Ishikawa (cell line): Measurements from ENCODE around the gene FRMD5.

ENCODE experiments used
- CEBPB ChIP-seq: IDR thresholded peaks from 2 replicates; pipeline ENCODE4 v1.6.1; 2012
- CREB1 ChIP-seq: IDR thresholded peaks from 2 replicates; pipeline ENCODE4 v1.6.1; 2012; ENCODE audit warnings: low read depth
- EGR1 ChIP-seq: IDR thresholded peaks from 2 replicates; pipeline ENCODE4 v1.6.1; 2012
- EP300 ChIP-seq: IDR thresholded peaks from 2 replicates; pipeline ENCODE4 v1.6.1; 2012; ENCODE audit warnings: borderline replicate concordance
- NFIC ChIP-seq: IDR thresholded peaks from 2 replicates; pipeline ENCODE4 v1.6.1; 2012
- RAD21 ChIP-seq: IDR thresholded peaks from 2 replicates; pipeline ENCODE4 v1.6.1; 2012; ENCODE audit warnings: low read depth
- TCF12 ChIP-seq: IDR thresholded peaks from 2 replicates; pipeline ENCODE4 v1.6.1; 2012; ENCODE audit warnings: low read depth
- TEAD4 ChIP-seq: IDR thresholded peaks from 2 replicates; pipeline ENCODE4 v1.6.1; 2012
- YY1 ChIP-seq: IDR thresholded peaks from 2 replicates; pipeline ENCODE4 v1.6.1; 2012; ENCODE audit warnings: low read depth
- ZBTB7A ChIP-seq: IDR thresholded peaks from 2 replicates; pipeline ENCODE4 v1.6.1; 2012; ENCODE audit warnings: low read depth
- TF ChIP-seq, protein P1 (sequence below): IDR thresholded peaks from 2 replicates; pipeline ENCODE4 v1.6.1; 2012
- TF ChIP-seq, protein P2 (sequence below): IDR thresholded peaks from 2 replicates; pipeline ENCODE4 v1.6.1; 2012; ENCODE audit warnings: low read depth, mild to moderate bottlenecking

DNA sequence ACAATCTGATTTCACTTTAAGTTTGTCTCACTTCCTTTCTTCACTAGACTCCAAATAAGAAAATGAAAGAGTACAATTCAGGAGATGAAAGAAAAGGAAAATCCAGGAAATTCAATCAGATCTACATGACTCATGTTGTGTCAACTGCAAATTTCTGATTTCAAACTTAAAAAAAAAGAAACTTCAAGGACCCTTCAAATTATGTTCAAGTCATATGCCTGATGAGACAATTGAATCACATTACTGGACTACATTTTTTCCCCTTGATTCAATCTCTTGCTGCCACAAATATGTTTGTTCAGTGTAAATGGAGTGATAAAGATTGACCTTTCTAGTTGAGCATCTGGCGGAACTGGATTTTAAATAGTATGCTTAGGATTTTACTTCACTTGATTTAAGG lies 37.4 kb downstream of the FRMD5 start:
- peak; percentile 91 for TF ChIP-seq TEAD4
- peak; percentile 74 for TF ChIP-seq NFIC
- no peak for TF ChIP-seq ZBTB7A
- TF ChIP-seq EP300 = peak; percentile 95
- TF ChIP-seq, protein P1, sequence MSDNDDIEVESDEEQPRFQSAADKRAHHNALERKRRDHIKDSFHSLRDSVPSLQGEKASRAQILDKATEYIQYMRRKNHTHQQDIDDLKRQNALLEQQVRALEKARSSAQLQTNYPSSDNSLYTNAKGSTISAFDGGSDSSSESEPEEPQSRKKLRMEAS = no peak
- TF ChIP-seq EGR1 = no peak
- peak; percentile 87 for TF ChIP-seq TCF12
- TF ChIP-seq, protein P2, sequence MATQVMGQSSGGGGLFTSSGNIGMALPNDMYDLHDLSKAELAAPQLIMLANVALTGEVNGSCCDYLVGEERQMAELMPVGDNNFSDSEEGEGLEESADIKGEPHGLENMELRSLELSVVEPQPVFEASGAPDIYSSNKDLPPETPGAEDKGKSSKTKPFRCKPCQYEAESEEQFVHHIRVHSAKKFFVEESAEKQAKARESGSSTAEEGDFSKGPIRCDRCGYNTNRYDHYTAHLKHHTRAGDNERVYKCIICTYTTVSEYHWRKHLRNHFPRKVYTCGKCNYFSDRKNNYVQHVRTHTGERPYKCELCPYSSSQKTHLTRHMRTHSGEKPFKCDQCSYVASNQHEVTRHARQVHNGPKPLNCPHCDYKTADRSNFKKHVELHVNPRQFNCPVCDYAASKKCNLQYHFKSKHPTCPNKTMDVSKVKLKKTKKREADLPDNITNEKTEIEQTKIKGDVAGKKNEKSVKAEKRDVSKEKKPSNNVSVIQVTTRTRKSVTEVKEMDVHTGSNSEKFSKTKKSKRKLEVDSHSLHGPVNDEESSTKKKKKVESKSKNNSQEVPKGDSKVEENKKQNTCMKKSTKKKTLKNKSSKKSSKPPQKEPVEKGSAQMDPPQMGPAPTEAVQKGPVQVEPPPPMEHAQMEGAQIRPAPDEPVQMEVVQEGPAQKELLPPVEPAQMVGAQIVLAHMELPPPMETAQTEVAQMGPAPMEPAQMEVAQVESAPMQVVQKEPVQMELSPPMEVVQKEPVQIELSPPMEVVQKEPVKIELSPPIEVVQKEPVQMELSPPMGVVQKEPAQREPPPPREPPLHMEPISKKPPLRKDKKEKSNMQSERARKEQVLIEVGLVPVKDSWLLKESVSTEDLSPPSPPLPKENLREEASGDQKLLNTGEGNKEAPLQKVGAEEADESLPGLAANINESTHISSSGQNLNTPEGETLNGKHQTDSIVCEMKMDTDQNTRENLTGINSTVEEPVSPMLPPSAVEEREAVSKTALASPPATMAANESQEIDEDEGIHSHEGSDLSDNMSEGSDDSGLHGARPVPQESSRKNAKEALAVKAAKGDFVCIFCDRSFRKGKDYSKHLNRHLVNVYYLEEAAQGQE = no peak
- TF ChIP-seq CREB1 = no peak
- no peak for TF ChIP-seq CEBPB
- 0 out of 2 replicates have a peak, but pooled peaks have one; percentile 3 for TF ChIP-seq RAD21
- TF ChIP-seq YY1 = no peak
